HEK293 (cell line): ENCODE measurements around the gene GUCY1A2.
A peak's percentile ranks its signal among the peaks of the same experiment; 100 is the strongest.

ENCODE experiments used
- CTCF ChIA-PET: fragments of 350-600 bp; formaldehyde crosslinking; extraction: SDS; loops from one replicate; lab custom pipeline; 2021; ENCODE audit warnings: antibody characterized with exemption; lab: Yijun Ruan, JAX
- POLR2A ChIA-PET: fragments of 300-600 bp; formaldehyde crosslinking; extraction: SDS; loops from one replicate; lab custom pipeline; 2020; ENCODE audit warnings: antibody characterized with exemption, inconsistent platforms; lab: Yijun Ruan, JAX
- H3K27ac ChIP-seq: fragments of 200-500 bp; sonication (Bioruptor generic); 2 replicates; pipeline ENCODE4 v1.5.1; 2014; ENCODE audit warnings: low read depth, low read length, control low read depth, inconsistent platforms; ENCODE audit errors: extremely low read depth
- H3K36me3 ChIP-seq, 2 experiments: fragments of 200-500 bp in 1 of 2; sonication (Bioruptor generic) in 1 of 2; 1 replicate in 1 of 2; 2 replicates in 1 of 2; pipeline ENCODE4 v1.5.1; 2014 to 2017; ENCODE audit warnings: inconsistent platforms in 2 of 2, low read length in 2 of 2; ENCODE audit not compliant: control insufficient read depth in 2 of 2, insufficient read depth in 1 of 2
- H3K4me1 ChIP-seq: fragments of 200-500 bp; sonication (Bioruptor generic); 2 replicates; pipeline ENCODE4 v1.5.1; 2014; ENCODE audit warnings: mild to moderate bottlenecking, low read length, inconsistent platforms; ENCODE audit not compliant: control insufficient read depth, insufficient read depth
- H3K4me3 ChIP-seq: 2 replicates; pipeline ENCODE4 v1.5.1; 2011; ENCODE audit warnings: low read depth, mild to moderate bottlenecking, control low read depth, low read length, moderate library complexity
- H3K9me3 ChIP-seq: fragments of 200-500 bp; sonication (Bioruptor generic); 2 replicates; pipeline ENCODE4 v1.5.1; 2014; ENCODE audit warnings: low read depth, low read length, inconsistent platforms; ENCODE audit not compliant: control insufficient read depth, insufficient read depth
- KLF7 ChIP-seq: fragments of 450-650 bp; formaldehyde crosslinking; IDR thresholded peaks from 2 replicates; pipeline ENCODE4 v1.5.1; 2016; ENCODE audit warnings: missing biosample characterization, missing genetic modification characterization, borderline replicate concordance
- MZF1 ChIP-seq: fragments of 450-650 bp; formaldehyde crosslinking; IDR thresholded peaks from 2 replicates; pipeline ENCODE4 v1.5.1; 2017; ENCODE audit warnings: missing biosample characterization, missing genetic modification characterization, borderline replicate concordance
- OVOL3 ChIP-seq: fragments of 450-650 bp; formaldehyde crosslinking; IDR thresholded peaks from 2 replicates; pipeline ENCODE4 v1.5.1; 2016; ENCODE audit warnings: missing biosample characterization, missing genetic modification characterization
- PRDM1 ChIP-seq: fragments of 450-650 bp; formaldehyde crosslinking; IDR thresholded peaks from 2 replicates; pipeline ENCODE4; 2016; ENCODE audit warnings: missing biosample characterization, missing genetic modification characterization
- ZBTB20 ChIP-seq: fragments of 450-650 bp; formaldehyde crosslinking; IDR thresholded peaks from 2 replicates; pipeline ENCODE4 v1.5.1; 2016; ENCODE audit warnings: missing biosample characterization, missing genetic modification characterization
- ZEB2 ChIP-seq: fragments of 450-650 bp; formaldehyde crosslinking; IDR thresholded peaks from 2 replicates; pipeline ENCODE4 v1.5.1; 2016; ENCODE audit warnings: missing biosample characterization, missing genetic modification characterization
- ZNF292 ChIP-seq: fragments of 450-650 bp; formaldehyde crosslinking; IDR thresholded peaks from 2 replicates; pipeline ENCODE4 v1.5.1; 2016; ENCODE audit warnings: low read depth, missing biosample characterization, missing genetic modification characterization, borderline replicate concordance
- ZNF433 ChIP-seq: fragments of 450-650 bp; formaldehyde crosslinking; IDR thresholded peaks from 2 replicates; pipeline ENCODE4 v1.5.1; 2016; ENCODE audit warnings: missing biosample characterization, missing genetic modification characterization, low read depth
- ZNF501 ChIP-seq: fragments of 450-650 bp; formaldehyde crosslinking; IDR thresholded peaks from 2 replicates; pipeline ENCODE4 v1.5.1; 2016; ENCODE audit warnings: missing biosample characterization, missing genetic modification characterization
- ZNF510 ChIP-seq: fragments of 450-650 bp; formaldehyde crosslinking; IDR thresholded peaks from 2 replicates; pipeline ENCODE4 v1.5.1; 2018; ENCODE audit warnings: mild to moderate bottlenecking, missing genetic modification characterization, missing biosample characterization; ENCODE audit not compliant: insufficient replicate concordance
- ZNF529 ChIP-seq: fragments of 450-650 bp; formaldehyde crosslinking; IDR thresholded peaks from 2 replicates; pipeline ENCODE4 v1.5.1; 2017; ENCODE audit warnings: missing genetic modification characterization, missing biosample characterization; ENCODE audit not compliant: insufficient replicate concordance
- ZNF549 ChIP-seq: fragments of 450-650 bp; IDR thresholded peaks from 2 replicates; pipeline ENCODE4 v1.5.1; 2018; ENCODE audit warnings: missing biosample characterization, missing genetic modification characterization, mild to moderate bottlenecking, inconsistent platforms, moderate library complexity
- TF ChIP-seq, protein P1 (sequence below): fragments of 450-650 bp; formaldehyde crosslinking; IDR thresholded peaks from 2 replicates; pipeline ENCODE4 v1.5.1; 2016; ENCODE audit warnings: missing biosample characterization, missing genetic modification characterization, borderline replicate concordance
- TF ChIP-seq, protein P2 (sequence below): fragments of 450-650 bp; formaldehyde crosslinking; IDR thresholded peaks from 2 replicates; pipeline ENCODE4 v1.5.1; 2016; ENCODE audit warnings: missing biosample characterization, missing genetic modification characterization
- TF ChIP-seq, protein P3 (sequence below): fragments of 450-650 bp; formaldehyde crosslinking; IDR thresholded peaks from 2 replicates; pipeline ENCODE4 v1.5.1; 2016; ENCODE audit warnings: missing biosample characterization, missing genetic modification characterization, low read depth

GUCY1A2 gene

DNA sequence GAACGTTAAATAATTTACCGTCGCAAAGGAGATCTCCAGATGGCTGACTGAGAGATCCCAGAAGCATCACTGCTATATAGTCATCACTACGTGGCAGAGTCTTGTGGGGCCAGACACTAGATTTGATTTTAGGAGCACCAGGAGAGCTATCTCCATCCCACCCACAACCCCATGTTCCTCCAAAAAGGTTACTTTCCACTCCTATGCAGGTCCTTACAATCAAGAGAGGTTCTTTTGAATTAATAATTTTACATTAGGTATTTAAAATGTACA is 19.4 kb downstream of the GUCY1A2 start:
- TF ChIP-seq MZF1 (tag by site-specific recombination) (no peak), ZBTB20 (tag by site-specific recombination) (no peak)
- TF ChIP-seq, protein P1, sequence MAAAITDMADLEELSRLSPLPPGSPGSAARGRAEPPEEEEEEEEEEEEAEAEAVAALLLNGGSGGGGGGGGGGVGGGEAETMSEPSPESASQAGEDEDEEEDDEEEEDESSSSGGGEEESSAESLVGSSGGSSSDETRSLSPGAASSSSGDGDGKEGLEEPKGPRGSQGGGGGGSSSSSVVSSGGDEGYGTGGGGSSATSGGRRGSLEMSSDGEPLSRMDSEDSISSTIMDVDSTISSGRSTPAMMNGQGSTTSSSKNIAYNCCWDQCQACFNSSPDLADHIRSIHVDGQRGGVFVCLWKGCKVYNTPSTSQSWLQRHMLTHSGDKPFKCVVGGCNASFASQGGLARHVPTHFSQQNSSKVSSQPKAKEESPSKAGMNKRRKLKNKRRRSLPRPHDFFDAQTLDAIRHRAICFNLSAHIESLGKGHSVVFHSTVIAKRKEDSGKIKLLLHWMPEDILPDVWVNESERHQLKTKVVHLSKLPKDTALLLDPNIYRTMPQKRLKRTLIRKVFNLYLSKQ (tag by site-specific recombination): no peak
- Histone ChIP-seq H3K4me3 (no peak overlapping the region), H3K36me3 (no peaks in the 10 kb centered on the region), H3K4me1 (no peaks in the 10 kb centered on the region), H3K27ac (no peak overlapping the region), H3K9me3 (no peaks in the 10 kb centered on the region)
- POLR2A ChIA-PET: no interaction called here
- CTCF ChIA-PET: interaction anchor here (0.6 kb wide), 1 partner anchor 8 kb away, joined by 3 read pairs; no protein-coding TSS in a partner anchor

DNA sequence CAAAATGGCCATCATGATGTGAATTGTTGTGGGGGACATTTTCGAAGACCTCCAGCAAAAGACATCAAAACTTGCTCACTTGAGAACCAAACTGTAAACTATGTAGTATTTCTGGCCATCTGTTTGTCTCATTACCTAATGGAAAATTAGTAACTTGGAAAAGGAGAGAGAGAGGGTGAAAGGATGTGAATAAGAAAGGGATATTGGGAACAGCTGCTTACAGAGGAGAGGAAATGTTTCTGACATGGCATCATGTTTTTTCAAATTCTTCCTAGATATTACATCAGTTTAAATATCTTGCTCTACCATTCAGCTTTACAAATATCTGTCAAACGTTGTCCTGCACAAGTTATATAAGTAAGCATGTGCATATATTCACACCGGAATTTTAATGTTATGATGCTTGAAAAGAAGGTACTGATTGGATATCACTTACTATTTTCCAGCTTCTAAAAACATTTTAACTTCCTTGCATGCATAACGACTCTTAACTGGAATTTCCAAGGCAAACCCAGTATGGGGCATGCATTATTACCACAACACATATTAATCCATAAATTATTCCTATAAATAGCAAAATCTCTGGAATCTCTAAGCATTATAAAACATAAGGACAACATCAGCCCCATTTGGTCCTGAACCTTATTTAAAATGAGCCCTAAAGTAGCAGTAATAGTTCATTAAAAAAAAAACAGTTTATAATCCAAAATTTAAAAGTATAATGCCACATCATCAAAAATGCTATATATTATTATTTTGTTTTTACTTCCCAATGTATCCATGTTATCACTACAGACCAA is 20.0 kb downstream of the GUCY1A2 start:
- TF ChIP-seq ZNF529 (tag by site-specific recombination) (no peak), PRDM1 (0 out of 2 replicates have a peak, but pooled peaks have one; percentile 11)
- no peaks in the 10 kb centered on the region for H3K36me3 ChIP-seq
- no peak overlapping the region for H3K4me3 ChIP-seq
- ChIA-PET POLR2A (interaction anchor here (0.7 kb wide), 1 partner anchor 140 kb away, joined by 5 read pairs; no protein-coding TSS in a partner anchor), CTCF (interaction anchor here (1.0 kb wide), 2 partner anchors 13 to 280 kb away, joined by 3 to 5 read pairs; no protein-coding TSS in a partner anchor)
- H3K9me3 ChIP-seq: no peaks in the 10 kb centered on the region
- H3K4me1 ChIP-seq: no peaks in the 10 kb centered on the region
- no peak overlapping the region for H3K27ac ChIP-seq

DNA sequence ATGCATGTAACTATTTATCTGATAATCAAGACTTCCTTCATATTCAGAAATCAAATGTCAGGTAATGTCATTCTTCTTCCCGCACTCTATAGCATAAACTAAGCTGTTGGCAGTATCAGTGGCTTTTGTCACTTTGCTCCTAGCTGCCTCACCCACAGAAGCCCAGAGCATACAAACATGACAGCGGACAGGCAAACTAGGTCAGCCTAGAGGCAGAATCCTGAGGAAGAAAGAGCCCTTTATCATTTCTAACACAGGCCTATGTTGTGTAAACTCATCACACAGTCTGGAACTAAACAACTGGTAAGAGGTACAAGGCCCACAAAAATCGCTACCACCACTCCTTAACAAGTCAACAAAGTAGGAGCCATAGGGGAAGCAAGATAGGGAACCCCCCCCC is 21.0 kb downstream of the GUCY1A2 start:
- Histone ChIP-seq H3K4me3 (no peak overlapping the region), H3K9me3 (no peaks in the 10 kb centered on the region), H3K36me3 (no peaks in the 10 kb centered on the region), H3K27ac (no peak overlapping the region), H3K4me1 (no peaks in the 10 kb centered on the region)
- no peak for TF ChIP-seq ZNF510 (tag by site-specific recombination)
- TF ChIP-seq ZNF501 (tag by site-specific recombination): no peak
- TF ChIP-seq OVOL3: no peak
- TF ChIP-seq ZNF292: no peak
- CTCF ChIA-PET: interaction anchor here (1.0 kb wide), 1 partner anchor 14 kb away, joined by 5 read pairs; no protein-coding TSS in a partner anchor
- POLR2A ChIA-PET: interaction anchor here (0.7 kb wide), 1 partner anchor 139 kb away, joined by 5 read pairs; no protein-coding TSS in a partner anchor

DNA sequence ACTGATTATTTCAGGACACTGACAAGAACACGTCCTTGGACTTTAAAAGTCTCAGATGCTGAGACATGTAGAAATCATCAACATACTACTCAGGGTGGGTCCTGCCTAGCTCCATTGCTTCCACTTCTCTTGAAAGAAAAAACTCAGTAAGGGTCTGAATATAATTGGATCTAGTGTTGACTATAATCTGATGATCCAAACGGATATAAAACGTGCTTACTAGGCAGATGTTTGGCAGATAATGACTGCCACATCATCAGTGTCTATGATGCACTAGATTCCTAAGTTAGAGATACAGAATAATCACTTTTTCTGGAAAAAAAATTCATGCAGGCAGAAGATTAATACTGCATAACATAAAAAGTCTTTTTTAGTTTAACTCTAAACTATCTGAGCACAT is 21.6 kb downstream of the GUCY1A2 start:
- H3K4me1 ChIP-seq: no peaks in the 10 kb centered on the region
- no peak overlapping the region for H3K4me3 ChIP-seq
- H3K36me3 ChIP-seq: no peaks in the 10 kb centered on the region
- ChIA-PET CTCF (no interaction called here), POLR2A (no interaction called here)
- no peaks in the 10 kb centered on the region for H3K9me3 ChIP-seq
- no peak overlapping the region for H3K27ac ChIP-seq
- TF ChIP-seq, protein P2, sequence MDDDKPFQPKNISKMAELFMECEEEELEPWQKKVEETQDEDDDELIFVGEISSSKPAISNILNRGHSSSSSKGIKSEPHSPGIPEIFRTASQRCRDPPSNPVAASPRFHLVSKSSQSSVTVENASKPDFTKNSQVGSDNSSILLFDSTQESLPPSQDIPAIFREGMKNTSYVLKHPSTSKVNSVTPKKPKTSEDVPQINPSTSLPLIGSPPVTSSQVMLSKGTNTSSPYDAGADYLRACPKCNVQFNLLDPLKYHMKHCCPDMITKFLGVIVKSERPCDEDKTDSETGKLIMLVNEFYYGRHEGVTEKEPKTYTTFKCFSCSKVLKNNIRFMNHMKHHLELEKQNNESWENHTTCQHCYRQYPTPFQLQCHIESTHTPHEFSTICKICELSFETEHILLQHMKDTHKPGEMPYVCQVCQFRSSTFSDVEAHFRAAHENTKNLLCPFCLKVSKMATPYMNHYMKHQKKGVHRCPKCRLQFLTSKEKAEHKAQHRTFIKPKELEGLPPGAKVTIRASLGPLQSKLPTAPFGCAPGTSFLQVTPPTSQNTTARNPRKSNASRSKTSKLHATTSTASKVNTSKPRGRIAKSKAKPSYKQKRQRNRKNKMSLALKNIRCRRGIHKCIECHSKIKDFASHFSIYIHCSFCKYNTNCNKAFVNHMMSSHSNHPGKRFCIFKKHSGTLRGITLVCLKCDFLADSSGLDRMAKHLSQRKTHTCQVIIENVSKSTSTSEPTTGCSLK: no peak
- TF ChIP-seq ZNF433 (tag by site-specific recombination) (no peak), KLF7 (tag by site-specific recombination) (no peak), ZNF549 (tag by site-specific recombination) (no peak), ZEB2 (tag by site-specific recombination) (no peak)
- TF ChIP-seq, protein P3, sequence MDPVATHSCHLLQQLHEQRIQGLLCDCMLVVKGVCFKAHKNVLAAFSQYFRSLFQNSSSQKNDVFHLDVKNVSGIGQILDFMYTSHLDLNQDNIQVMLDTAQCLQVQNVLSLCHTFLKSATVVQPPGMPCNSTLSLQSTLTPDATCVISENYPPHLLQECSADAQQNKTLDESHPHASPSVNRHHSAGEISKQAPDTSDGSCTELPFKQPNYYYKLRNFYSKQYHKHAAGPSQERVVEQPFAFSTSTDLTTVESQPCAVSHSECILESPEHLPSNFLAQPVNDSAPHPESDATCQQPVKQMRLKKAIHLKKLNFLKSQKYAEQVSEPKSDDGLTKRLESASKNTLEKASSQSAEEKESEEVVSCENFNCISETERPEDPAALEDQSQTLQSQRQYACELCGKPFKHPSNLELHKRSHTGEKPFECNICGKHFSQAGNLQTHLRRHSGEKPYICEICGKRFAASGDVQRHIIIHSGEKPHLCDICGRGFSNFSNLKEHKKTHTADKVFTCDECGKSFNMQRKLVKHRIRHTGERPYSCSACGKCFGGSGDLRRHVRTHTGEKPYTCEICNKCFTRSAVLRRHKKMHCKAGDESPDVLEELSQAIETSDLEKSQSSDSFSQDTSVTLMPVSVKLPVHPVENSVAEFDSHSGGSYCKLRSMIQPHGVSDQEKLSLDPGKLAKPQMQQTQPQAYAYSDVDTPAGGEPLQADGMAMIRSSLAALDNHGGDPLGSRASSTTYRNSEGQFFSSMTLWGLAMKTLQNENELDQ (tag by site-specific recombination): no peak
